Neural crest cell (in vitro differentiated cells): ENCODE measurements around the gene PTPRG. TPM values are rescaled to one million over a fixed set of nuclear protein-coding genes. Genes with fewer than 3 reads are reported as not detected.

Experiments
- DNase-seq: peaks from one replicate; pipeline ENCODE4 v3.0.0; 2021; ENCODE audit warnings: low read depth, mixed read lengths, low spot score
- H3K27ac Mint-ChIP-seq: one replicate; pipeline ENCODE4 v1.8.0; 2021; ENCODE audit warnings: mild to moderate bottlenecking, mixed read lengths; ENCODE audit not compliant: unreplicated experiment
- H3K27me3 Mint-ChIP-seq: 2 replicates; pipeline ENCODE4 v1.8.0; 2021; ENCODE audit warnings: low read depth, mild to moderate bottlenecking, mixed read lengths
- H3K36me3 Mint-ChIP-seq: 2 replicates; pipeline ENCODE4 v1.8.0; 2021; ENCODE audit warnings: low read depth, mild to moderate bottlenecking, mixed read lengths
- H3K4me1 Mint-ChIP-seq: 2 replicates; pipeline ENCODE4 v1.8.0; 2021; ENCODE audit warnings: mixed read lengths
- H3K4me3 Mint-ChIP-seq: one replicate; pipeline ENCODE4 v1.8.0; 2021; ENCODE audit warnings: mild to moderate bottlenecking, mixed read lengths
- H3K9me3 Mint-ChIP-seq: 2 replicates; pipeline ENCODE4 v1.8.0; 2021; ENCODE audit warnings: mixed read lengths
- CTCF ChIP-seq: fragments of 200-600 bp; sonication (generic); conservative IDR thresholded peaks from 2 replicates; pipeline ENCODE4 v1.5.0; 2021; ENCODE audit warnings: antibody characterized with exemption, mild to moderate bottlenecking
- total RNA-seq: library from RNA; stranded (reverse); gene quantifications from 2 replicates; pipeline ENCODE4 v1.2.1, GENCODE V29; 2021

PTPRG gene
- total RNA-seq, 1 donor from 2014 or later: 41.2 TPM

GRCh38 chr3:62211675-62212429, 650.5 kb downstream of the PTPRG start:
- H3K9me3 Mint-ChIP-seq: no peaks in the 10 kb centered on the region
- no peak overlapping the region for H3K27ac Mint-ChIP-seq
- DNase-seq: no peak
- H3K4me3 Mint-ChIP-seq: no peak overlapping the region
- no peaks in the 10 kb centered on the region for H3K36me3 Mint-ChIP-seq
- TF ChIP-seq CTCF: peak; percentile 30
- H3K27me3 Mint-ChIP-seq: no peaks in the 10 kb centered on the region
- H3K4me1 Mint-ChIP-seq: no peaks in the 10 kb centered on the region

GRCh38 chr3:62214850-62215249, 653.5 kb downstream of the PTPRG start:
- no peaks in the 10 kb centered on the region for H3K27me3 Mint-ChIP-seq
- DNase-seq: no peak

GRCh38 chr3:62220616-62221015, 659.2 kb downstream of the PTPRG start:
- Mint-ChIP-seq H3K36me3 (peaks cover 19% of the 10 kb centered on the region), H3K27ac (no peak overlapping the region), H3K27me3 (no peaks in the 10 kb centered on the region), H3K4me1 (no peaks in the 10 kb centered on the region), H3K9me3 (no peaks in the 10 kb centered on the region), H3K4me3 (no peak overlapping the region)
- no peak for DNase-seq
- TF ChIP-seq CTCF: no peak

More at GRCh38 chr3:62214850-62215249, 653.5 kb downstream of the PTPRG start:
- Mint-ChIP-seq H3K36me3 (peaks cover 5% of the 10 kb centered on the region), H3K9me3 (no peaks in the 10 kb centered on the region), H3K27ac (no peak overlapping the region), H3K4me1 (no peaks in the 10 kb centered on the region), H3K4me3 (no peak overlapping the region)
- TF ChIP-seq CTCF: no peak

GRCh38 chr3:62225051-62225450, 663.7 kb downstream of the PTPRG start:
- Mint-ChIP-seq H3K36me3 (peaks cover 15% of the 10 kb centered on the region), H3K4me3 (no peak overlapping the region), H3K9me3 (no peaks in the 10 kb centered on the region), H3K27me3 (no peaks in the 10 kb centered on the region), H3K27ac (no peak overlapping the region), H3K4me1 (peaks cover 13% of the 10 kb centered on the region)
- no peak for TF ChIP-seq CTCF
- no peak for DNase-seq

GRCh38 chr3:62226601-62227339, 665.4 kb downstream of the PTPRG start:
- no peak overlapping the region for H3K4me3 Mint-ChIP-seq
- H3K36me3 Mint-ChIP-seq: peaks cover 9% of the 10 kb centered on the region
- H3K4me1 Mint-ChIP-seq: peaks cover 13% of the 10 kb centered on the region
- no peaks in the 10 kb centered on the region for H3K9me3 Mint-ChIP-seq
- TF ChIP-seq CTCF: no peak
- no peaks in the 10 kb centered on the region for H3K27me3 Mint-ChIP-seq
- no peak for DNase-seq
- H3K27ac Mint-ChIP-seq: no peak overlapping the region
